CD14-positive monocyte (primary cell): ENCODE data around the gene PCDHA9. TPM values are rescaled to one million over a fixed set of nuclear protein-coding genes. Genes with fewer than 3 reads are reported as not detected.

Experiments
- DNase-seq, 3 donors: peaks; one replicate each; pipeline ENCODE4 v3.0.0-alpha.2; 2011 to 2022
- H2AFZ ChIP-seq: 2 replicates; pipeline ENCODE4 v1.6.0; 2012; ENCODE audit warnings: mild to moderate bottlenecking, low read depth, low read length, inconsistent platforms; ENCODE audit not compliant: insufficient read depth, poor library complexity, severe bottlenecking
- H3K27ac ChIP-seq, 2 donors: 1 replicate in 1 of 2; 2 replicates in 1 of 2; pipeline ENCODE4 v1.5.1; 2012 to 2013; ENCODE audit warnings: low read length in 2 of 2, control low read depth in 1 of 2, inconsistent platforms in 1 of 2, low read depth in 1 of 2, mild to moderate bottlenecking in 1 of 2
- H3K27me3 ChIP-seq, 2 donors: one replicate each; pipeline versions ENCODE4 v1.6.0 to v1.6.1; 2011 to 2013; ENCODE audit warnings: low read length in 2 of 2; ENCODE audit not compliant: control insufficient read depth in 2 of 2, insufficient read depth in 2 of 2
- H3K36me3 ChIP-seq, 2 donors: replicated peaks in 1 of 2; 1 replicate in 1 of 2; 2 replicates in 1 of 2; pipeline versions ENCODE4 v1.5.1 to v1.6.1; 2012 to 2013; ENCODE audit warnings: low read length in 2 of 2, control low read depth in 1 of 2, inconsistent platforms in 1 of 2, mild to moderate bottlenecking in 1 of 2; ENCODE audit not compliant: insufficient read depth in 2 of 2, control insufficient read depth in 1 of 2
- H3K4me1 ChIP-seq, 2 donors: 1 replicate in 1 of 2; 2 replicates in 1 of 2; pipeline versions ENCODE4 v1.5.1 to v1.6.1; 2012 to 2013; ENCODE audit warnings: low read length in 2 of 2, control low read depth in 1 of 2, inconsistent platforms in 1 of 2, mild to moderate bottlenecking in 1 of 2, moderate library complexity in 1 of 2; ENCODE audit not compliant: insufficient read depth in 2 of 2, control insufficient read depth in 1 of 2
- H3K4me2 ChIP-seq: replicated peaks from 2 replicates; pipeline ENCODE3; 2012; ENCODE audit warnings: low read length, moderate library complexity, mild to moderate bottlenecking; ENCODE audit not compliant: poor library complexity, severe bottlenecking; ENCODE audit errors: extremely low read depth
- H3K4me3 ChIP-seq, 3 experiments: fragments of 200-600 bp in 1 of 3; sonication (generic) in 1 of 3; replicated peaks in 1 of 3; 1 replicate in 2 of 3; 2 replicates in 1 of 3; pipeline ENCODE4 v1.5.1; 2011 to 2013; ENCODE audit warnings: low read length in 3 of 3, mild to moderate bottlenecking in 3 of 3, control low read depth in 2 of 3, low read depth in 2 of 3, inconsistent platforms in 1 of 3, moderate library complexity in 1 of 3
- H3K79me2 ChIP-seq: 2 replicates; pipeline ENCODE4 v1.6.0; 2012; ENCODE audit warnings: mild to moderate bottlenecking, control low read depth, inconsistent platforms, low read length, moderate library complexity; ENCODE audit not compliant: insufficient read depth
- H3K9ac ChIP-seq: 2 replicates; pipeline ENCODE4 v1.6.0; 2017; ENCODE audit warnings: low read length, mild to moderate bottlenecking; ENCODE audit not compliant: insufficient read depth, poor library complexity, severe bottlenecking
- H3K9me3 ChIP-seq, 2 donors: replicated peaks in 1 of 2; 1 replicate in 1 of 2; 2 replicates in 1 of 2; pipeline versions ENCODE4 v1.5.1 to v1.6.1; 2012 to 2013; ENCODE audit warnings: low read length in 2 of 2, control low read depth in 1 of 2; ENCODE audit not compliant: control insufficient read depth in 1 of 2, insufficient read depth in 1 of 2
- H4K20me1 ChIP-seq: 2 replicates; pipeline ENCODE4 v1.6.0; 2012; ENCODE audit warnings: mild to moderate bottlenecking, low read length, control low read depth, moderate library complexity; ENCODE audit not compliant: insufficient read depth
- H3K27ac Mint-ChIP-seq, 7 donors: one replicate each; pipeline ENCODE4 v1.8.0; 2020; ENCODE audit warnings: mild to moderate bottlenecking in 7 of 7, mixed read lengths in 7 of 7, moderate library complexity in 6 of 7, inconsistent platforms in 2 of 7
- H3K27me3 Mint-ChIP-seq, 3 donors: one replicate each; pipeline ENCODE4 v1.8.0; 2021 to 2022; ENCODE audit warnings: low read depth in 3 of 3, mild to moderate bottlenecking in 3 of 3, mixed read lengths in 3 of 3, moderate library complexity in 3 of 3, inconsistent platforms in 1 of 3
- H3K36me3 Mint-ChIP-seq, 2 donors: one replicate each; pipeline ENCODE4 v1.8.0; 2020; ENCODE audit warnings: mixed read lengths in 2 of 2, inconsistent platforms in 1 of 2, mild to moderate bottlenecking in 1 of 2
- H3K4me1 Mint-ChIP-seq: one replicate; pipeline ENCODE4 v1.8.0; 2020; ENCODE audit warnings: mild to moderate bottlenecking, mixed read lengths
- H3K4me3 Mint-ChIP-seq, 2 donors: one replicate each; pipeline ENCODE4 v1.8.0; 2020; ENCODE audit warnings: mild to moderate bottlenecking in 2 of 2, mixed read lengths in 2 of 2, moderate library complexity in 1 of 2
- H3K9me3 Mint-ChIP-seq, 7 donors: one replicate each; pipeline ENCODE4 v1.8.0; 2020 to 2022; ENCODE audit warnings: mixed read lengths in 7 of 7, mild to moderate bottlenecking in 6 of 7, moderate library complexity in 6 of 7, inconsistent platforms in 2 of 7
- CTCF ChIP-seq: fragments of 200-600 bp; IDR thresholded peaks from one replicate; pipeline ENCODE4 v1.8.0; 2022; ENCODE audit warnings: antibody characterized with exemption, mild to moderate bottlenecking
- WGBS: methylation state at CpG from one replicate; pipeline ENCODE4 v1.1.5; 2013; ENCODE audit warnings: missing lambda C conversion rate; ENCODE audit not compliant: insufficient coverage; 5-methylcytosine and 5-hydroxymethylcytosine counted together
- intact Hi-C, 2 donors: fragments of 100-400 bp; cut with micrococcal nuclease; formaldehyde crosslinking; loops; one replicate each; pipeline versions ENCODE4 v1.15.0 to v1.15.1; 2023
- polyA plus RNA-seq, 3 donors: library from polyadenylated mRNA; depleted of rRNA in 1 of 3; unstranded in 2 of 3; stranded (reverse) in 1 of 3; fragments of 300-500 nt in 2 of 3; fragments of >200 nt in 1 of 3; fragmentation: Illumina TruSeq in 2 of 3; gene quantifications; 1 replicate in 2 of 3; 2 replicates in 1 of 3; pipeline ENCODE4 v1.2.3, GENCODE V29; 2012 to 2021

The PCDHA9 gene
- polyA plus RNA-seq, 3 donors: not detected

GRCh38 chr5:140870221-140871201 is 22.3 kb downstream of the PCDHA9 start:
- TF ChIP-seq CTCF: no peak
- no peaks in the 10 kb centered on the region for H4K20me1 ChIP-seq
- 48% methylated on average over 107 of the region's 114 CpGs for WGBS
- H3K4me2 ChIP-seq: no peak overlapping the region
- H3K36me3 ChIP-seq: no peaks in the 10 kb centered on the region
- H3K9me3 ChIP-seq: peaks cover 32 to 62% of the 10 kb centered on the region in 2 donors
- H3K27ac ChIP-seq: no peak overlapping the region
- Mint-ChIP-seq H3K9me3 (peaks cover 25 to 50% (median 44%) of the 10 kb centered on the region in 7 donors), H3K36me3 (peaks cover 0 to 14% of the 10 kb centered on the region in 2 donors), H3K27me3 (peaks cover 11 to 33% (median 30%) of the 10 kb centered on the region in 3 donors), H3K4me3 (peak overlapping the region in 1 of 2 donors; percentile 30), H3K4me1 (no peaks in the 10 kb centered on the region), H3K27ac (no peak overlapping the region)
- no peaks in the 10 kb centered on the region for H3K4me1 ChIP-seq
- no peak overlapping the region for H3K9ac ChIP-seq
- no peak overlapping the region for H2AFZ ChIP-seq
- no peak for DNase-seq
- H3K4me3 ChIP-seq: no peak overlapping the region
- peaks cover 0 to 24% of the 10 kb centered on the region in 2 donors for H3K27me3 ChIP-seq
- intact Hi-C loops: loop anchor here in 1 of 2 donors (10.0 kb wide), 1 partner anchor 46 kb away; the partner anchor contains the start of genes PCDHA5 and PCDHA6
- H3K79me2 ChIP-seq: no peaks in the 10 kb centered on the region
